COLO668 (cell line): ENCODE results near the gene AKAP8L.

Experiments
- DNase-seq: peaks from one replicate; lab custom pipeline; 2025; ENCODE audit not compliant: unreplicated experiment; lab: John Stamatoyannopoulos, UW

The AKAP8L gene

DNA sequence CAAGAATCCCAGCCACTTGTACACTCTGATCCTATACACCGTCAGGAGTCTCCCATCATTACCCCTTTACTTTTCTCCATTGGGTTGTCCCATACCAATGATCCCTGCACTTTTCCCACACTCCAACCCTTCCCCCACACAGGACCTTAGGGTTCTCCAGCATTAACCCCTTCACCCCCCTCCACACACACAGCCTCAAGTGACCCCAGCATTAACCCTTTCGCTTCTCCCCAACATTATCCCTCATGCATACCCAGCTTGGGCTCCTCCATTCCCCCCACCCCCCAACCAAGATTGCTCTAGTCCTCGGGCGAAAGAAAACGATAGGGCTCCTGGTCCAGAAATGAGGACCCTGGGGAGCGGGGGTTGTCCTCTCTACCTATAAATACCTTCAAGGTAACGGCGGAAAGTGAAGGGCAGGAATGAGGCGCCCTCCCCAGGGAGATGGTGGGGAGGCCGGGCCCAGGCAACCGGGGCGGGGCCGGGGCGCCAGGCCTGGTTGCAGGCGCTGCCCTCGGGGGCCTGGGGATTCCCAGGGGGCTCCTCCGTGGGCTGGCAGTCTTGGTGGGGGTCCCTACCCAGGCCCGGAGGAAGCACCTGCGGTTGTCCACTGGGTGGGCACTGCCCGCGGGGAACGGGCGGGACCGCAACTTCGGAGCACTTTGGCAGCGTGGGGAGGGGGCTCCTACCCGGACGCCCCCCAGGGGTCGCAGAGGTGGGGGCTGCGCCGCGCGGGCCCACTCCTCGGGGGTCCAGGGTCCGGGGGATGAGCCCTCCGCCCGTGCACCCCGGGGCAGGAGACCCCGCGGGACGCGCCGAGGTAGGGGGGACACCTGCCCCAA is 30.2 kb upstream of the AKAP8L start:
- no peak for DNase-seq

DNA sequence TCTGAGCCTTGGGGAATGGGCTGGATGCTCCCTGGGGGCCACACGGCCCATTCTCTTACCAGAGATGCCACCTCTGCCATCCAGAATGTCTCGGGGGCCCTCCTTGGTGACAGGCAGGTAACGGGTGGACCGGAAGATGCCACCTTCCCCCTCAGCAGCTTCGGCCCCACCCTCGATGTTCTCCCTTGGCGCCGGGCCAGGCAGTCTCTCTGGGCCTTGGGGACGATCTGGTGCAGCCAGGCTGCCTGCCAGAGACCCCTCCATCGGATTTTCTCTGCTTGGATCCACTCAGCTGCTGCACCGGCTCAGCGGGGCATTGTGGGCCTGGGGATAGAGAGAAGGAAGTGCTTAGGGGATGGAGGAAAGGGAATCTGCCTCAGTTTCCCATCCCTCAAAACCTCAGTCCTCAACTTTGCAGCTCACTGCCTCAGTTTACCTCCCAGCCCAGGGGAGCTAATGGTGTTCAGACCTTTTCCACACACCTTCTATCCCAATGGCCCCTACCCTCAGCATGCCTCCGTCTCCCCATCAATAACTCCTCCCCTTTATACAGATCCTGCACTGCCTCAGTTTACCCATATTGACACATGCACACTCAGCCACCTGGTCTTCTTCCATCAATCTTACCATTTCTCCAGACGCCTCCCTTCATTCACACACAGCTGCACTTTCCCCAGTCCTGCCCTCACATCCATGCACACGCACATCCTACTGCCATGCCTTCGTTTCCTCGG is 29.4 kb upstream of the AKAP8L start:
- no peak for DNase-seq

DNA sequence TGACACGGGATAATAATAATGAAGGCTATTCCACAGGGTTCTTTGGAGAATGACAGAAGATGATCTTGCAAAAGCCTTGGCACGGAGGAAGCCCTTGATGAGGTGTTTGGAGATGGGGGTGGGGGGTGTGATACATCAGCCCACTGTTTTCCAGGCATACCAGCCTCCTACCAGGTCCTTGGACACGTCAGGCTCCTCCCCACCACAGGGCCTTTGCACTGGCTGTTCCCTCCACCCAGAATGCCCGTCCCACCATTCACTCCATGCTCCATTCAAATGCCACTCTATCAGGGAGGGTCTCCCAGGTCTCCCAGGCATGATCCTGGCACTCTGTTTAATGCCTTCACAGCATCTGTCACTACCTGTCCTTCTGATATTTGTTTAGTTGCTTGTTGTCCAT is 28.3 kb upstream of the AKAP8L start:
- no peak for DNase-seq

GRCh38 chr19:15445807-15446376 is 27.1 kb upstream of the AKAP8L start:
- DNase-seq = no peak

GRCh38 chr19:15445227-15445605 is 26.4 kb upstream of the AKAP8L start:
- DNase-seq = no peak

DNA sequence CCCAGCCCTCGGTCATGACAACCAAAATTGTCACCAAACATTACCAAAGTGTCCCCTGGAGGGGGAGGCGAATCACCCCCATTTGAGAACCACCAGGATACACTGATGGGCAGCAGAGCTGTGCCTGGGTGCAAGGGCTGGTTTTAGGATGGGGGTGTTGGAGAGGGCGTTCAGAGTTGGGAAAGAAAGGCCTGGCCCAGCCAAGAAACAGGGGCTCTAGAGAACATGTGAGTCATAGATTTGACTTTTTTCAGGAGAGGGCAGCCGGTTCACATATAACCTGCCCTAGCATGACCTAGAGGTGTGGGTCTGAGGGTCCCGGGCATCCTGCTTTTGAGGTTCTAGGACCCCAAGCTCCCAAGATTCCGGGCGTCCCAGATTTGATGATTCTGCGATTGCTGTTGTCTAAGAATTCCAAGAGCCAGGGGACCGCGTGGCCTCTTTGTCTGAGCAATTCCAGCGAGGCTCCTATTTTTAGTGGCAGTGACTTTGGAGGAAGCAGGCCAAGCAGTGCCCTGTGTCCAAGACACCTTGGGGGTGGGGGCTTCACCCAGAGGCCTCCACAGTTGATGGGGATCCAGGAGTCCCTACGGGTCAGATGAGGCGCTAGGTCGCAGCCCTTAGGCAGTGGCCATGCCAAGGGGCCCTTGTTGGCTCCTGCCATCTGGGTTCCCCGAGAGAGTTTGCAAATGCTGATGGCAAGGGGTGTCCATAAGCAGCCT is 25.9 kb upstream of the AKAP8L start:
- DNase-seq = no peak

DNA sequence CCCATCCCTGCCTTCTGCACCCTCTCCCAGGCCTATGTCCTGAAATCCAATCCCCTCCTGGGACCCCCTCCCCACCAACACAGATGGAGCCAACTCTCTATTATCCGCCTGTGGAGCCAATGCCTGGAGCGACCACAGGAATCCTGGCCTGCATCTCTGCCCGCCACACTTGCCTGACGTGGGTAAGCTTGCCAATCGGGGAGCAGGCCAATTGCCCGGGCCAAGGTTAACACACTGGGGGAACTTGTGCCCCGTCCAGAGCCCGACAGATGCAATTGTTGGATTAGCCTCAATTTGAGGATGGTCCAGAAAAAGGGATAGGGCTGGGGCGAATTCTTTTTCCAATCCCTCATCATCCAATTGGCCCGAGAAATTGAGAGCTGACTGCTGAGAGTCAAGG is 25.1 kb upstream of the AKAP8L start:
- DNase-seq = no peak

DNA sequence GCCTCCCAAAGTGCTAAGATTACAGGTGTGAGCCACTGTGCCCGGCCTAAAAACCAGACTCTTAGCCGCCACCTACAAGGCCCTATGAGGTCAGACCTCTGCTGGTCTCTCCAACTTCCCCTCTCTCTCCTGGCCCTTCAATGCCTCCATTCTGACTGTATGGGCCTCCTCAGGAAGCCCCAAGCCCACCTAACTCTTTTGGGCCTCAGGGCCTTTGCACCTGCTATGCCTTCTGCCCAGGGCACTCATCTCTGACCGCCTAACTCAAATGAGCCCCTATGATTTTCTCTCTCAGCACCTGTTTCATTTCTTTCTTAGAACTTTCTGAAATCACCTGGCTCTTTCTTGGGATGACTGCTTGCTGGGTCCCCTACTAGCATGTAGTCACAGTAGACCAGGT is 24.5 kb upstream of the AKAP8L start:
- no peak for DNase-seq

GRCh38 chr19:15442142-15442920 is 23.5 kb upstream of the AKAP8L start:
- no peak for DNase-seq

- no peak for DNase-seq
Measured at GRCh38 chr19:15441317-15441716, 22.5 kb upstream of the AKAP8L start.

DNA sequence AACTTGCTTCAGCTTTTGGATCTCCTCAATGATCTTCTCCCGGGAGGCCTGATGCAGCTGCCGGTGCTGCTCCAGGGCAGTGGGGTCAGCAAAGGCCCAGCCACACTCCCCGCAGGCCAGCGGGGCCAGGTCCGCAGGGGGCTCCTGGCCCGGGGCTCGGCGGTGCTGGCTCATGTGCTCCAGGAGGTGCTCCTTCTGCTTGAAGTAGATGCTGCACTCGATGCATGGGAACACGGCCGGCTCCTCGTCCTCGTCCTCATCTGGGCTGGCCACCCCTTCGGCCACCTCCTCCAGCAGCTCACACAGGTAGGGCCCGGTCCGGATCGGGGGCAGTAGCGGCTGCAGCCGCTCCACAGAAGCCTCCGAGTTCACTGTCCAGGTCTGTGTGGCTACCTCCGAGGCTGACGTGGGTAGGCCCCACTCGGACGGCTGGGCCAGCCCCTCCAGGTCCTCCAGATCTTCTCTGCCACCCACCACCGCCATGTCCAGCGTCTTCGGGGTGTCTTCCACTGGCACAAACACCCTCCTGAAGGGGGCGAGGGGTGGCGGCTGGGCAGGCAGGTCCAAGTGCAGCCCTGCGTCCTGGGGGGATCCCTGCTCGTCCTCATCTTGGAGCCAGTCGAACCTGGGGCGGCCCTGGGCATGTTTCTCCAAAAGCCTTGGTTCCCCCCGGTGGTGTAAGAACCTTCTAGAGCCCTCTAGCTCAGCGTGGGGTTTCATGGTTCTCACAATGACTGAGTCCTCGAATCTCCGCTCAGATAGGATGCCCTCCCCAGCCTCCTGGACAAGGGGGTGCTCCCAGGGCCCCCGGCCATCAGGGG is 21.2 kb upstream of the AKAP8L start:
- DNase-seq = no peak

DNA sequence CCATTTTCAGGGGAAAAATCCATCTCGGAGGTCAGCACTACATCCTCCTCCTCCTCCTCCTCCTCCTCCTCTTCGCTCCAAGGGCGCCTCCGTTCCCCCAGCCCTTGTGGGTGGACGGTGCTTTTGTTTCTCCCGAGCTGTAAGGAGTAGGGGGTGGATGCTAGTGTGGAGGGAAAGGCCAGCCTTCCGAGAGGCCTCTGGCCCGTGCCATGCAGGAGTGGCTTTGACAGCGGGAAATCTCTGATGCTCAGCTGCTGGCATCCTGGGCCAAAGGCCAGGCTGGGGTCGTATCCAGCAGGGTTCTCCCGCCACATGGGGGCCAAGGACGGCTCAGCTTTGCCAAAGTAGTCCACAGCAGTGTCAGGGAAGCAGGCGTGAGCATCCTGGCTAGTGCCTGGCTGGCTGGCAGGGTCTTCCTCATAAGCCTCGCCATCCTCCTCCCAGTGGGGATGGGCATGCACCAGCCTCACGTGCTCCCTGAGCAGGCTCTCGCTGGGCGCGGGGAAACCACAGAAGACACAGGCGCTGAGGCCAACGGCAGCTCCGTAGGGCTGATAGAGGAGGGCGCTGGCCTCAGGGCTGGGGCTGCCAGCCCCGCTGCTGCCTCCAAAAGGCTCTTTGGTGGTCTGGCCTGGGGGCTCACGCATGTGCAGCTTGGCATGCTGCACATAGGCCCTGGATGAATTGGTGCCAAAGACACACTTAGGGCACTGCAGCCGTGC is 20.5 kb upstream of the AKAP8L start:
- no peak for DNase-seq

DNA sequence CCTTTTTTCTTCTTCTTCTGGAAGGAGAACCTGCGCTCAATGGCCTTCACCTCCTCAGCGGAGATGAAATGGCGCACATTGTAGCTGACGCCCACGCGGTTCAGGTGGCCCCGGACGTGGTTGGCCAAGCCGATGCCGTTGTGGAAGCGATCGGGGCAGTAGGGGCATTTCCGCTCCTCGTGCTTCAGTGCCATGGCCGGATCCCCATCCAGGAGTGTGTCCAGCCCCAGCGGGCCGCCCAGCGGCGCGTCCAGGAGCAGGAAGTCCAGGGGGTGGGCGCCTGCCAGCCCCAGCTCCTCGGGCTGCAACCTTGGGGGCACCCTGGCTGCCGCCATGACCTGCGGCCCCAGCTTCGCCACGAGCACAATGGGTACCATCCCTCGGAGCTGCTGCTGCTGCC is 19.8 kb upstream of the AKAP8L start:
- DNase-seq = no peak

GRCh38 chr19:15438124-15438496 is 19.3 kb upstream of the AKAP8L start:
- DNase-seq = no peak

GRCh38 chr19:15437355-15438123 is 18.8 kb upstream of the AKAP8L start:
- no peak for DNase-seq

DNA sequence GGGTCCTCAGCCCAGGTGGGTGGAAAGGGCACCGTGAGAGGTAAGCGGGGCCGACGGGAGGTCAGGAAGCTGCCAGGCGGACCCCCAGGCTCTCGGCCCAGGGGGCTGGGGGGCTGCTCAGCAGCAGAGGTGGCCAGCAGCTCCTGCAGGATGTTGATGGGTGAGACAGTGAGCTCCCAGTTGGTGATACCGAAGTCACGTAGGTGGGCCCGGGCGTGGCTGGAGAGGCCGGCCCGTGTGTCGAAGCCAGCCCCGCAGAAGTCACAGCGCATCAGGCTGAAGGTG is 18.0 kb upstream of the AKAP8L start:
- DNase-seq = no peak

- no peak for DNase-seq
Measured at GRCh38 chr19:15436012-15436825, 17.4 kb upstream of the AKAP8L start.

DNA sequence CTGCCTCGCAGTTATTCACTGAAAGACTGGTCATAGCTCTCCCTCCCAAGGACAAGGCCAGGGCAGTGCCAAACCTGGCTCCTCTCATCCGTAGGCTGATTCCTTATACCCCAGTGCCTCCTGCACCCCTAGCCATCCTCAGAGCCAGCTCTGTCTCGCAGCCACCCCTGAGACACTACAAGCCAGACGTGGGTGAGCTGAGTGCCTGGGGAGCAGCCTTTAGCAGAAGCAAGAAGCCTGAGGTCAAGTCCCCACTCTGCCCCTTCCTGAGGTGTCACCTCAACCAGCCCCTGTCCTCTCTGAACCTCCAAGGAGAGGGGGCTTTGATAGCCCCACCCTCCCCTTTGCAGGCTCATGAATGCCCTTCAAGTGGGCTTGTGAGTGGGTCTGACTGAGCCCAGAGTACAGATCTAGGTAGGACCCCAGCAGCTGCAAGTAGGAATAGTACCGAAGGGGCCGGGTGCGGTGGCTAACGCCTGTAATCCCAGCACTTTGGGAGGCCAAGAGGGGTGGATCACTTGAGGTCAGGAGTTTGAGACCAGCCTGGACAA is 14.8 kb upstream of the AKAP8L start:
- DNase-seq = no peak
